GM18505 (cell line): ENCODE data around the gene LITAF.
"Not testable (repeated sequence)": the region's sequence is repeated elsewhere in the genome, so short reads cannot be mapped to it uniquely, and the experiment has no call there.

Source experiments
- ATAC-seq: cut with Tn5 transposase; IDR thresholded peaks from one replicate; pipeline ENCODE4 v1.9.1; 2021; ENCODE audit not compliant: unreplicated experiment
- POLR2A ChIP-seq: IDR thresholded peaks from 4 replicates; pipeline ENCODE4 v1.6.1; 2011; ENCODE audit warnings: borderline replicate concordance; ENCODE audit not compliant: insufficient read depth, insufficient read length; ENCODE audit errors: extremely low read depth

LITAF gene

DNA sequence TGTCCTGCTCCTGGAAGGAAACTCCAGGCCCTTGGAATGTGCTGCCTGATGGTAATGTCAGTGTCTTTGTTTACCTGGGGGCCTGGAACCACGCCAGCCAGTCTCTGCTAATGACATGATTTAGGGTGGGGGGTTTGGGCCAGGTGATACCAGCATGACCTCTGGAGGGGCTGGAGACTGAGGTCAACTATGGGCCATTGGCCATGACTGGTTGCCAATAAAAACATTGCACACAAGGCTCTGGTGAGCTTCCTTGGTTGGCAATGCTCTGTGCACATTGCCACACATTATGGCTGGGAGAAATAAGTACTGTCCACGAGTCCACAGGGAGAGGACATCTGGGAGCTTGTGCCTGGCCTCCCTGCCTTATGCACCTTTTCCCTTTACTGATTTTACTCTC lies 52.5 kb downstream of the LITAF start:
- ATAC-seq: no peak
- TF ChIP-seq POLR2A: no peak

- no peak for ATAC-seq
- TF ChIP-seq POLR2A: no peak
Observed at GRCh38 chr16:11533588-11533987, 53.1 kb downstream of the LITAF start.

DNA sequence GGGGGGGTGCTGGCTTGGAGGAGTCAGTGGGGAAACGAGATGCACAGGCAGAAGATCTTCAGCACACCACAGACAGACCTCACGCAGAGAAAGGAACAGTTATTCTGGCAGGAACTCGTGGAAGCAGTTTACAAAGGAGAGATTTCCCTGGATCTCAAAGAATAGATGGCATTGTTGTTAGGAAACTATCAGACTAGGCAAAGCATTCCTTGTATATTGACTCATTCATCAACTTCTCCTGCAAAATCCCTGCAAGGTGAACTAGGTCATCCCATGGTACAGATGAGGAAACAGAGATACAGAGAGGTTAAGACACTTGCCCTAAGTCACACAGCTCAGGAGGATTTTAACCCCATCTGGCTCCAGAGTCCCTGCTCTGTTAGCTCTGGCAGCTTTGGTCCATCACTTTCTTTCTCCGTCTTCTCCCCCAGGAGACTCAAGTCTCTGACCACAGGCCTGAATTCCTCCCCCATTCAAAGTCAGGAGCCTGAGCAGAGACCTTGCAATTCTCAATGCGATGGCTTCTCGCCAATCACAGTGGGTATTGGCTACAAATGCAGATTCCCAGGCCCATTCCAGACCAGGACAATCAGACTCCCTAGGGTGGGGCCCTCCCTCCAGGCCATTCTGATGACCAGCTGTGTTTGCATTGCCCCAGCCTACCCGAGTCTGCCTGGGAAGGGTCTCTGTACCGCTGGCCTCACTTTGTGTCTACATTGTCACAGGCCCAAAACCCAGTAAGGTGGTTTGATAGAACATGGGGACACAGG lies 56.4 kb downstream of the LITAF start:
- TF ChIP-seq POLR2A: no peak
- no peak for ATAC-seq

DNA sequence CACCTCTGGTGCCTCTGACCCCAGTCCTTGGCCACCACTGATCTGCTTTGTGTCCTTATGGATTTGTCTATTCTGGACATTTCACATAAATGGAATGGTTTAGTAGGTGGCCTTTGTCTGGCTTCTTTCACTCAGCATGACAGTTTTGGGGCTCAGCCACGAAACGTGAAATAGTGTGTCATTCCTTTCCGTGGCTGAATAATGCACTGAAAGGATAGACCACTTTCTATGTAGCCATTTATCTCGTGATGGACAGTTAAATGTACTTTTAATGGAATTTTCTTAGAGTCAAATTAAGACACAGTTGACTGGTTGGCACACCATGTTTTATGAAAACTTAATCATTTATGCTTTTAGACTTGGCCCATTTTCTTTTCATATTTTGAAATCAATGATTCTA lies 57.4 kb downstream of the LITAF start:
- ATAC-seq: no peak
- no peak for TF ChIP-seq POLR2A

DNA sequence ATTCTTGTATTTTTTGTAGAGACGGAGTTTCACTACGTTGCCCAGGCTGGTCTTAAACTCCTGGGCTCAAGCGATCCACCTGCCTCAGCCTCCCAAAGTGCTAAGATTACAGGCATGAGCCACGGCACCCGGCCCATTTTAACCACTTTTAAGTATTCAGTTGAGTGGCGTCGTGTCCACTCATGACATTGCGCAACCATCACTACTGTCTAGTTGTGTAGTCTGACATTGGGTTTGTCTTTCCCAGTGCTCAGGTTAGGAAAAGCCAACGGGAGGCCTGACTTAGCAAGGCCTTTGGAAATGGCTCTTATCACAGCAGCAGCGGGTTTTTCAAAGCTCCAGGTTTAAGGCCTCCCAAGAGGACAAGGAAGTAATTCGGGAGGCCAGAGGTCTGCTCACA lies 58.7 kb downstream of the LITAF start:
- no peak for ATAC-seq
- TF ChIP-seq POLR2A: no peak

DNA sequence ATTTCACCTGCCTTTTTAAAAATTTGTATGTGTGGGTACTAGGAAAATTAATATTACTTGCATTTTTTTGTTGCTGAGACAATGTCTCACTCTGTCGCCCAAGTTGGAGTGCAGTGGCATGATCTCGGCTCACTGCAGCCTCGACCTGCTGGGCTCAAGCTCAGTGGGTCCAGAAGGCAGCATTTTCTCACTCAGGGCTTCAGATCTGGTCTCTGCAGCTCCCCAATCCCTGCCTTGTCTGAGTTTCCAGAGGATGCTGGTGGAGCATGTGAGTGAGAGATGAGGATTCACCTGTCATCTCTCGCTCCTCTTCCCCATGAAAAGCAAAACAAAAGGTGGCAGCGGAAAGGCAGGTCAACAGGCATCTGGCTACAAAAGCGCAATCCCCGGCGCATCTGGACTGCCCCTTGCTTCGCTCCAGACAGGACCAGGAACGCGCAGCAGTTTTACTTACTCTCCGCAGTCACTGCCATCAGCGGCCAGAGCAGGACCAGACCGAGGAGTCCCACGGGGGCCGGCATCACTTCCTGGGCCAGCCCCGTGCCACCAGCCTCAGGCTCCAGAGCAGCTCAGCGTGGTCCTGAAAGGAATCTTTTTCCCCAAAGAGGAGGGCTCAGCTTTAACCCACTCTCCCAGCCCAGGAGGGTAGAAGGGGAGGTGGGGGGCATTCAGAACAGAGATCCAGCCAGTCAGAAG lies 59.9 kb downstream of the LITAF start:
- TF ChIP-seq POLR2A: no peak
- no peak for ATAC-seq

DNA sequence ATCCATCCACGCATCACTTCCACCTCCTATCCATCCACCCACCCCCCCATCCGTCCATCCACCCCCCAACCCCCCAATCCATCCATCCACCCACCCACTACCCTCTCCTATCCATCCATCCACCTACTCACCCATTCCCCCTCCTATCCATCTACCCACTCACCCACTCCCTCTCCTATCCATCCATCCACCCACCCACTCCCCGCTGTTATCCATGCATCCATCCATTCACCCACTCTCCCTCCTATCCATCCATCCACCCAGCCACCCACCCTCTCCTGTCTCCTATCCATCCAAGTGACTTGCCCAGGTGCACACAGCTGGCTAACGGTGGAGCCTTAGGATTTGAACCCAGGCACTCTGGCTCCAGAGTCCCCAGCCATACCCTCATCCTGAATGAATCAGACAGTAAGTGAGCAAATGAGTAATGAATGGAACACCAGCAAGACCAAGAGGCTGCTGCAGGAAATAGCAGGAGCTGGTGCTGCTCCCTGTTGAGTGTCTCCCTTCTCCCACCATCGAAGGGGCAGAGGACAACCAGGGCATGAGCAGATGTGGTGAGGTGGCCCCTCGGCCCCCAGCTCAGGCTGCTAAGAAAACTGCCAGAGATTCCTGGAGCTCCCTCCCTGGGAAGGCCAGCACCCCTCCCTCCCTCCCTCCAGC lies 62.5 kb downstream of the LITAF start:
- ATAC-seq: no peak
- no peak for TF ChIP-seq POLR2A

DNA sequence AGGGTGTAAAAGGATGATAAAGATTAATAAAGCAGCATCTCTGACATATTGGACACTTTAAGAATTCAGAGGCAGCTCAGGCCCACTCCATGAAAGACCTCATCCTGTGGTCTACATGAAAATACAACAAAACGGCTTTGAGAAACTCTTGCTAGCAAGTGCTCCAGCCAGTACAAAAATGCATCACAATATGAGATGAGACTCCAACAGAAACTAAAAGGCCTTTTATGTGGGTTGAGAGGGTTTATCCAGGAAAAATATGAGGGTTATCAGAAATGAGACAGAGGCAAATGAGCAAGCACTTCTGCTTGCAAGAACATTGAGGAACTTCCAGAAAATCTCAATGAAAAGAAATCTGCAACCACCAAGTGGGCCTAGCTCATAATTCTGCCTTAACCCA lies 65.7 kb downstream of the LITAF start:
- ATAC-seq: no peak
- TF ChIP-seq POLR2A: no peak

- ATAC-seq: no peak
- TF ChIP-seq POLR2A: no peak
Observed at GRCh38 chr16:11520442-11520841, 66.3 kb downstream of the LITAF start.

GRCh38 chr16:11517961-11518360 lies 68.8 kb downstream of the LITAF start:
- no peak for ATAC-seq
- TF ChIP-seq POLR2A: no peak

- no peak for TF ChIP-seq POLR2A
- ATAC-seq: no peak
Observed at GRCh38 chr16:11515540-11516430, 70.9 kb downstream of the LITAF start.

DNA sequence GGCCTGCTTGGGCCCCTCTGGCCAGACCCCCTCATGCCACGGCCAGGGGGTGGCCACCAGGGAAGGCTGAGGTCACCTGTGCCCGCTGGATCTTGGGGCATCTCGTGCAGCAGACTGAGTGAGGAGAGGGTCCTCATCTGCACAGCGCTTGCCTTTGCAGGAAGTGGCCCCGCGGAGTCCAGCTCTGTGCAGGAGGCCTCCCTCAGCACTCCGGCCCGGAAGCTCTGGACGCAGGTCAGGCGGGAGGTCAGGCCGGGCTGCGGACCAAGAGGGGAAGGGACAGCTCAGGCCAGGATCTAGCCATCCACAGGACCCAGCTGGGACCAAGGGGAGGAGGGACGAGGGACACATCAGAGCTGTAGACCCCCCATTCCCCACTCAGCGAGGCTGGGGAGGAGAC lies 72.4 kb downstream of the LITAF start:
- no peak for TF ChIP-seq POLR2A
- no peak for ATAC-seq

GRCh38 chr16:11513366-11513765 lies 73.4 kb downstream of the LITAF start:
- ATAC-seq: not testable (repeated sequence)
